ENCODE results near the gene SSH2.

The SSH2 gene

GRCh38 chr17:29628644-29629043 is 301.4 kb downstream of the SSH2 start:
- no peak for DNase-seq (ENCODE audit: low read depth in 2 of 2)

- no peak for DNase-seq (ENCODE audit: low read depth in 2 of 2)
These were observed 302.1 kb downstream of the SSH2 start for GRCh38 chr17:29627951-29628350.

- DNase-seq (ENCODE audit: low read depth in 2 of 2): no peak
These were observed 304.8 kb downstream of the SSH2 start for GRCh38 chr17:29625037-29625750.

GRCh38 chr17:29624586-29624985 is 305.4 kb downstream of the SSH2 start:
- DNase-seq (ENCODE audit: low read depth in 2 of 2): no peak

GRCh38 chr17:29623283-29623647 is 306.8 kb downstream of the SSH2 start:
- no peak for DNase-seq (ENCODE audit: low read depth in 2 of 2)

GRCh38 chr17:29622337-29623282 is 307.4 kb downstream of the SSH2 start, which contains the start of gene CORO6:
TSS of gene CORO6 (minus strand) at chr17:29622912. CDS start at chr17:29621421, 1,491 bp downstream.
- DNase-seq (ENCODE audit: low read depth in 2 of 2): peak; percentile 60 to 74

- no peak for DNase-seq (ENCODE audit: low read depth in 2 of 2)
These were observed 308.3 kb downstream of the SSH2 start for GRCh38 chr17:29621751-29622194.

- DNase-seq (ENCODE audit: low read depth in 2 of 2): no peak
These were observed 309.1 kb downstream of the SSH2 start for GRCh38 chr17:29620779-29621500.

- no peak for DNase-seq (ENCODE audit: low read depth in 2 of 2)
These were observed 309.8 kb downstream of the SSH2 start for GRCh38 chr17:29620271-29620670.

- no peak for DNase-seq (ENCODE audit: low read depth in 2 of 2)
These were observed 310.8 kb downstream of the SSH2 start for GRCh38 chr17:29619251-29619650.

- no peak for DNase-seq (ENCODE audit: low read depth in 2 of 2)
These were observed 311.6 kb downstream of the SSH2 start for GRCh38 chr17:29618272-29619065.

- DNase-seq (ENCODE audit: low read depth in 2 of 2): peak; percentile 82 to 88
These were observed 312.4 kb downstream of the SSH2 start for GRCh38 chr17:29617481-29618271.

GRCh38 chr17:29617125-29617480 is 312.9 kb downstream of the SSH2 start:
- DNase-seq (ENCODE audit: low read depth in 2 of 2): peak; percentile 87 to 90

GRCh38 chr17:29616300-29617048 is 313.6 kb downstream of the SSH2 start:
- no peak for DNase-seq (ENCODE audit: low read depth in 2 of 2)

- peak; percentile 73 to 83 for DNase-seq (ENCODE audit: low read depth in 2 of 2)
These were observed 314.3 kb downstream of the SSH2 start for GRCh38 chr17:29615492-29616299.

- DNase-seq (ENCODE audit: low read depth in 2 of 2): no peak
These were observed 315.0 kb downstream of the SSH2 start for GRCh38 chr17:29615048-29615385.

GRCh38 chr17:29614349-29615047 is 315.5 kb downstream of the SSH2 start:
- DNase-seq (ENCODE audit: low read depth in 2 of 2): no peak

GRCh38 chr17:29613856-29614255 is 316.2 kb downstream of the SSH2 start:
- DNase-seq (ENCODE audit: low read depth in 2 of 2): no peak

Measured in stimulated activated CD4-positive, alpha-beta T cell treated with anti-CD3 and anti-CD28 coated beads, Interleukin-1b, Interleukin-23, amount 100 ng/mL, for 4 hours (primary cell).